Inferior parietal cortex (tissue), 1 donor: Measurements from ENCODE around the gene DNAJB4.
A peak's percentile ranks its signal among the peaks of the same experiment; 100 is the strongest.
"Not testable (repeated sequence)": the region's sequence is repeated elsewhere in the genome, so short reads cannot be mapped to it uniquely, and the experiment has no call there.

Experiments used
- DNase-seq: peaks from one replicate; pipeline ENCODE4 v3.0.0-alpha.2; 2016; ENCODE audit errors: extremely low spot score

Gene DNAJB4

DNA sequence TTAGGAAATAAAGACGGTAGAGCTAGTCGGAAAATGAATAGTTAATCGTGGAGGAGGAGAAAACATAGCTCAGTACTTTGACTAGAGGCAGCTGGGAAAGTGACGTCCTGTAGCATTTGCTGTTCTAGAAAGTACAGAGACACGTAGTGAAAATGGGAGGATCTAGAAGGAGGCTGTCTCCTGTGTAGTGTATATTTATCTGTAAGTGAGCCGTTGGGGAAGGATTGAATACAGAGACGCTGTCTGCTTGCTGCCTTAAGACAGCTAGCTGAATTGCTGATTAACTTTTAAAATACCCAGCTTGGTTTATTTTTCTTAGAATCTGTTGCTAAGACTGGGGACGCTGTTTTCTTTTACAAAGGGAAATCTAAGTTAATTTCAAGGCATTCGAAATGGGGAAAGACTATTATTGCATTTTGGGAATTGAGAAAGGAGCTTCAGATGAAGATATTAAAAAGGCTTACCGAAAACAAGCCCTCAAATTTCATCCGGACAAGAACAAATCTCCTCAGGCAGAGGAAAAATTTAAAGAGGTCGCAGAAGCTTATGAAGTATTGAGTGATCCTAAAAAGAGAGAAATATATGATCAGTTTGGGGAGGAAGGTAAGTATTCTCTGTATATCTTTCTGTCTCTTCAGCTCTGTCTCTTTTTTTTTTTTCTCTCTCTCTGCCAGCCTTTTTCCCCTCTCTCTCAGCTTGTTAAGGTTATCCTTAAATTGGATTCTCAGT, at the start of gene DNAJB4:
Gene DNAJB4 (plus strand): TSS at position 221 of the 729 bp plus-strand sequence. CDS start 172 bp downstream, at position 393.
- DNase-seq: peak; percentile 93

DNA sequence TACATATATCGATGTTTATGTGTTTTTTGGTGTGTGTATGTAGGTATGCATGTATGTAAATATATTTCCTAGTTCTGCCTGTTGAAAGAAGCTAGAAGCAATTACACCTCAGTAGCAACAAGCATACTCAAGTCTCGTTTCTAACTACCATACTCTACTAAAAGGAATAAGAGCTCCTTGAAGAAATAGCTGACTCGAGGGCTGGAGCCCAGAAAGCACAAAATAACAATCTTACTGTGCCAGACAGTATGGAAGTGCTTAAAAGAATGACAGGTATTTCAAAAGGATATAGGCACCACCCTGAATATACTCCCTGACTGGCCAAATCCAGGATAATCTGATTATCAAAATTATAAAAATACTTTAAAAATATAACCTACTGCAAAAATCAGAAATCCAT, 49.0 kb upstream of the DNAJB4 start:
- DNase-seq: no peak

- DNase-seq: no peak
Measured at GRCh38 chr1:77956464-77956863, 48.3 kb upstream of the DNAJB4 start.

- DNase-seq: no peak
Measured at GRCh38 chr1:77958391-77958790, 46.3 kb upstream of the DNAJB4 start.

DNA sequence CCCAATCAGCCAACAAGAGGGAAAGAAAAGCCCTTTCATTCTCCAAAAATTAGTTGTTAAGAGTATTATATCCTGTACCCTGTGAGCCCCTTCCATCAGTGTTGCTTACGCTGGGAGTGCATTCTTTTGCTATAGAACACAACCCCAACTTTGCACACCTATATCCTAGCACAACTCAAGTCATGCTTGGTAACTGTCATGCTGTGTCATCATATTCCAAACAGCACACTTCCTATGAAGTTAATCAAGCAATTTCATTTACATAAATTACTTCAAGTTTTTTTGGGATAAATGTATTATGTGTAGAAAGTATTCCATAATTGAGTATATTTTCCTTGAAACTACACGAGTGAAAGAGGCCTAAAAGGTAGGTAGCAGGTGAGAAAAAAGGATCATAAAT, 45.9 kb upstream of the DNAJB4 start:
- no peak for DNase-seq

DNA sequence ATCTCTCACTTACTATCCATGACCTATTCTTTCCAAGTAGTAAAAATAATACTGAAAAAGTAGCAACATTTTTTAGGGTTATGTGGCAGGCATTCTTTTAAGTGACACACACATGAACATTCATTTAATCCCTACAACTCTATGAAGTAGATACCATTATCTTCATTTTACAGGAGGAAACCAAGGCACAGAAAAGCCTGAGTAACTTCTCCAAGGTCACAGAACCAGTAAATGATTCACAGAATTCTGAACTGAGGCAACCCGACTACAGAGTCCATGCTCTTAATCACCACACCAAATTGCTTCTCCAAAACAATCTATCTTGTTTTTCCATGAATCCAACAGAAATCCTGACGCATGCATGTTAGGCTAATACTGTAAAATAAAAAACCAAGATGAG, 43.3 kb upstream of the DNAJB4 start:
- DNase-seq: no peak

GRCh38 chr1:77966291-77966690, 38.4 kb upstream of the DNAJB4 start:
- DNase-seq: no peak

- DNase-seq: no peak
Measured at GRCh38 chr1:77970192-77970591, 34.5 kb upstream of the DNAJB4 start.

DNA sequence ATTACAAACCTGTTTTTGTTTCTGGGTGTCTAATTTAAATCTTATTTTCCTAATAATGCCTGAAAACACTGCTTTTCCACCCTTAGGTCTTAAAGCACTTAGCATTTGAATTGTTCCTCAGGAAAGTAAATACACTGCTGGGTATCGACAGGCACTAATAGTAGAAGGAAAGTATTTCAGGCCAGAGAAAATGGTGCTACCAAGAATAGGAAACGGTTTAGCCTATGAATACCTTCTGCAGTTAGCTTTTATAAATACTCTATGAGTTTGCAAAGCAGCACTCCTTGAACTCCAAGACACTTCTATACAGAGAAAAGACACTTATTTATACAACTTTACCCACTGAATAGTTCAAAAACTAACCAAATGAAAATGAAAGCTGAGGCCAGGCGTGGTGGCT, 32.7 kb upstream of the DNAJB4 start:
- DNase-seq: no peak

- no peak for DNase-seq
Measured at GRCh38 chr1:77975386-77975785, 29.4 kb upstream of the DNAJB4 start.

DNA sequence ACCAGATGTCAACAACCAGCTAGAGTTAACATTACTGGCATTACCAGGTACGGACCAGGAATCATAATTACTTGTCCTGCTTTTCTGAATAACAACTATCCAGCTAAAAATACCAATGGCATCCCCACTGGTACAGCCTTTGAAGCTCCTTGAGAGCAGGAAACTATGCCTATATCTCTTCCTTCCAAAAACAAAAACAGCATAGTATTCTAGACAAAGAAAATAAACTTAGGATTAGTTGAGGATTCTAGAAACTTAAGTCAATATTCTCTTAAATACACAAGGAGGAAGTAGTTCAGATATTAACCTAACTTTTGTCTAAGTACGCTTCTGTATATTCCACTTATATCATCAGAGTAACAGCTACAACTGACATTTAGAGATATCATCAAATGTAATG, 28.8 kb upstream of the DNAJB4 start:
- DNase-seq: no peak

DNA sequence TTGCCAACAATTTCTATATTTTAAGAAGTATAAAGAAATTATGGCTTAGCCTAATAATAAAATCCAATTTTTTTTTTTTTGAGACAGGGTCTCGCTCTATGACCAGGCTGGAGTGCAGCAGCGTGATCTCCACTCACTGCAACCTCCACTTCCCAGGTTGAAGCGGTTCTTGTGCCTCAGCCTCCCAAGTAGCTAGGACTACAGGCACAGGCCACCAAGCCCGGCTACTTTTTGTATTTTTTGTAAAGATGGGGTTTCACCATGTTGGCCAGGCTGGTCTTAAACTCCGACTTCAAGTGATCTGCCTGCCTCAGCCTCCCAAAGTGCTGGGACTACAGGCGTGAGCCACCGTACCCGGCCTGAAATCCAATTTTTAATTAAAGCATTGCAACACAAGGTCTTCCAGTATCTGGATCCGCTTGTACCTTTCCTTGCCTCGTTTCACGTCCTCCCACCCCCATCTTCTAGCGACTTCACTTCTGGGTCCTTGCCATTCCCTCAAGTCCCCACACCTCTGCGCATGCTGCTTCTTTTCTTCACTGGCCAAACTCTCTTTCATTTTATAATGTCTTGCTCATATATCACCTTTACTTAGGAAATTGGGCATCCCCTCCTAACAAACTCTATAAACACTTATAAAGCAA, 28.2 kb upstream of the DNAJB4 start:
- no peak for DNase-seq

GRCh38 chr1:77977989-77978292, 26.8 kb upstream of the DNAJB4 start:
- no peak for DNase-seq

- peak; percentile 71 for DNase-seq
Measured at GRCh38 chr1:77978293-77978968, 26.3 kb upstream of the DNAJB4 start.

DNA sequence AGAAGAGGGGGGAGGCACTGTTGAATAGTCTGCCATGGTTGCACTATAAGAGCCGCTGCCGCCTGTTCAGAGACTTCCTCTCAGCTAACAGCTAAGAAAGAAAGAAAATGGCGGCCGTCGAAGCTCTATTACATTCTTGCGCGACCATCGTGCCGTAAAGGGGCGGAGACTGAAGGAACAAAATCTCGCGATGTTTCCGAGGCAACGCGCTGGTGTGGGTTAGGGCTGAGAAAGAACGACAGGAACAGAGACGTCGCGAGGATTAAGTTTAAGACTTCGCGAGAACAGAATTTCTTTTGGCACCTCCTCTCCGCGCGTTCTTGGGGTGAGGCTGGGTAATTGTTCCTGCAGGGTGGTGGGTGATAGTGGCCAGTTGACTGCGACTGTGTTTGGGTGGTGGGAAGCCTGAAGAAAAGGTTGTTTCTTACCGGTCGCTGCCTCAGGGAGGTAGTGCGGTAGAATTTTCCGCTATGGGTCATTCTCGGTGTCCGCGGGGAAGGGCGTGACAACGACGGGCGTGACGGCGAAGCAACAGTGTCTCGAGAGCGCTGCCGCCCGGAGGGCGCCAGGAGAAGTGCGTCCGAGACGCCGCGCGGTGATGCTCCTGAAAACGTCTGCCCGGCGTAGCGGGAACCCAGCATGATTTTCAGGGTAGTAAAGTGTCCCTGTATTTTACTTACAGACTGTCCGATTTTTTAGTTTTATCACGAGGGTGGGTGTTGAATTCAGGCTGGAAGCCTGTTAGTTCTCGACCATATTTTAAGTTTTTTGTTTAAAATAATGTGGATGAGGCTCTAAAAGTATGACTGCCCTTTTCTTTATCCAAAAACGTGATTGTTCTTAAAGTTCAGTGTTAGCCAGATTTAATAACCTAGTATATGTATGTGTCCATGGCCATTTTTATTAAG, 25.5 kb upstream of the DNAJB4 start, which contains the start of gene FUBP1:
Gene FUBP1 (minus strand): TSS at position 104 of the 908 bp plus-strand sequence. CDS start 68 bp downstream, at position 36.
- peak; percentile 98 for DNase-seq

- DNase-seq: not testable (repeated sequence)
Measured at GRCh38 chr1:77983352-77983996, 21.3 kb upstream of the DNAJB4 start.

DNA sequence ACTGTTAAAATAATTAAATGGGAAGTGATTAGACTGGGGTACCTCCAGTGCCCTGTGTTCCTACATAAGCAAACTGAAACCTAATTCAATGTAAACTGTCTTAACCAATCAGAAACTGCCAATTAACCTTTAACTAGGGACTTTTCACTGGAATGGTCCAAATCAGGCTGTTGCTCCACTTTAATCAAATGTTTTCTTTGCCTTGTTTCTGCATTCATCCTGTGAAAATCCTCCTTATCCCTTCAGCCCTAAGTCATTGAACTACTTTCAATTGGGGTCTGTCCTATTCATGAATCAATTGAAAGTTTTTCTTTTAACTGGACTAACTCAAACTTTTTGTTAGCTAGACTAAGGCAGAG, 20.8 kb upstream of the DNAJB4 start:
- DNase-seq: no peak

GRCh38 chr1:77984629-77985028, 20.1 kb upstream of the DNAJB4 start:
- no peak for DNase-seq

GRCh38 chr1:77986810-77987209, 17.9 kb upstream of the DNAJB4 start:
- no peak for DNase-seq

DNA sequence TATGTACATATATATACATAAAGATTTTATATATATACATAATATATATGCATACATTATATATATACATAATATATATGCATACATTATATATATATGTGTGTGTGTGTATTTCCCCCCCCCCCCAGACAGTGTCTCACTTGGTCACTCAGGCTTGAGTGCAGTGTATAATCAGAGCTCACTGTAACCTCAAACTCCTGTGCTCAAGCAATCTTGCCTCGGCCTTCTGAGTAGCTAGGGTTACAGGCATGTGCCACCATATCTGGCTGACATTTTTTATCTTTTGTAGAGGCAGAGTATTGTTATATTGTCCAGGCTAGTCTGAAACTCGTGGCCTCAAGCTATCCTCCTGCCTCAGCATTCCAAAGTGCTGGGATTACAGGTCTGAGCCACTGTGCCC, 16.8 kb upstream of the DNAJB4 start:
- no peak for DNase-seq

DNA sequence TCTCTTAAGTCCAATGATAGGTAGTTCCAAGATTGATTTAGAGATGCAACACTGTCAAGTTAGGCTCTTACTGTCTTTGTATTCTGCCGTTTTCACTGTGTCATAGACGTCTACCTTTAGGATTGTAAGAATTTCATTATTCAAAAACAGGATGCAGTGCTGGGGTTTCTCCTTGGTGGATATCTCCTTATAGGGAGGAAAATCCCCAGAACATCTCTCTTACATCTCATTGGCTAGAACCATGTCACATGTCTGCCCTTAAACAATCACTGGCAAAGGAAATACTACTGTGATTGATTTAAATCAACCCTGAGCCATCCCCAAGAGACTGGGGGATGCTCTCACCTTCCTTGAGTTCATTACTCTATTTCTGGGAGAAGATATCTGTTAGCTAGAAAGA, 15.0 kb upstream of the DNAJB4 start:
- DNase-seq: no peak
